WTC11 (cell line): ENCODE data around the gene RASSF1. TPM values are rescaled to one million over a fixed set of nuclear protein-coding genes. Genes with fewer than 3 reads are reported as not detected.
A peak's percentile ranks its signal among the peaks of the same experiment; 100 is the strongest.

Experiments
- ATAC-seq: fragments of 200-7000 bp; cut with Tn5 transposase; 2 replicates; pipeline ENCODE4 v1.10.0; 2021; ENCODE audit warnings: mild to moderate bottlenecking, moderate library complexity
- CTCF ChIA-PET: fragments of 300-600 bp; sonication (Branson Sonifier 250); formaldehyde crosslinking; loops from one replicate; lab custom pipeline; 2021; ENCODE audit warnings: antibody characterized with exemption; lab: Charles Lee
- POLR2A ChIA-PET: fragments of 350-600 bp; sonication (Branson Sonifier 250); formaldehyde crosslinking; loops from one replicate; lab custom pipeline; 2021; ENCODE audit warnings: antibody characterized with exemption; lab: Charles Lee
- DNase-seq: peaks from one replicate; pipeline ENCODE4 v3.0.0; 2021; ENCODE audit warnings: low spot score
- H3K27ac Mint-ChIP-seq: 2 replicates; pipeline ENCODE4 v1.8.0; 2021; ENCODE audit warnings: mixed read lengths
- H3K27me3 Mint-ChIP-seq: 2 replicates; pipeline ENCODE4 v1.8.0; 2021; ENCODE audit warnings: low read depth, mild to moderate bottlenecking, moderate library complexity, mixed read lengths
- H3K36me3 Mint-ChIP-seq: 2 replicates; pipeline ENCODE4 v1.8.0; 2021; ENCODE audit warnings: mixed read lengths
- H3K4me1 Mint-ChIP-seq: 2 replicates; pipeline ENCODE4 v1.8.0; 2022; ENCODE audit warnings: mixed read lengths
- H3K4me3 Mint-ChIP-seq: 2 replicates; pipeline ENCODE4 v1.8.0; 2021; ENCODE audit warnings: mild to moderate bottlenecking, moderate library complexity, mixed read lengths
- H3K9me3 Mint-ChIP-seq: 2 replicates; pipeline ENCODE4 v1.8.0; 2021; ENCODE audit warnings: mixed read lengths
- GABPB1 ChIP-seq: sonication (generic); formaldehyde crosslinking; IDR thresholded peaks from 2 replicates; pipeline ENCODE4 v1.8.1; 2023; ENCODE audit warnings: mild to moderate bottlenecking, missing genetic modification reagents
- JAZF1 ChIP-seq: fragments of 250-450 bp; sonication (Bioruptor Pico); IDR thresholded peaks from 2 replicates; pipeline ENCODE4 v1.9.0; 2021; ENCODE audit warnings: moderate library complexity, mild to moderate bottlenecking, inconsistent platforms
- MXD4 ChIP-seq: fragments of 250-450 bp; sonication (Bioruptor Pico); IDR thresholded peaks from 2 replicates; pipeline ENCODE4 v1.8.0; 2021; ENCODE audit warnings: mild to moderate bottlenecking, moderate library complexity, borderline replicate concordance
- NR1H2 ChIP-seq: sonication (generic); formaldehyde crosslinking; IDR thresholded peaks from 2 replicates; pipeline ENCODE4 v1.9.0; 2021; ENCODE audit warnings: mild to moderate bottlenecking, moderate library complexity, missing genetic modification reagents
- NR3C1 ChIP-seq: sonication (generic); formaldehyde crosslinking; conservative IDR thresholded peaks from 2 replicates; pipeline ENCODE4 v1.8.1; 2023; ENCODE audit warnings: low read depth, mild to moderate bottlenecking, missing genetic modification reagents
- ZNF121 ChIP-seq: sonication (generic); formaldehyde crosslinking; IDR thresholded peaks from 2 replicates; pipeline ENCODE4 v1.8.0; 2023; ENCODE audit warnings: missing genetic modification reagents
- ZNF263 ChIP-seq: sonication (generic); formaldehyde crosslinking; IDR thresholded peaks from 2 replicates; pipeline ENCODE4 v1.8.1; 2022; ENCODE audit warnings: low read depth, mild to moderate bottlenecking, moderate library complexity, missing genetic modification reagents
- total RNA-seq: library from RNA; stranded (reverse); gene quantifications from 3 replicates; pipeline ENCODE4 v1.2.3, GENCODE V29; 2021
- TF ChIP-seq, protein P1 (sequence below): sonication (generic); formaldehyde crosslinking; IDR thresholded peaks from 2 replicates; pipeline ENCODE4 v1.8.0; 2023; ENCODE audit warnings: mild to moderate bottlenecking, missing genetic modification reagents
- TF ChIP-seq, protein P2 (sequence below): fragments of 250-450 bp; sonication (Bioruptor Pico); IDR thresholded peaks from 2 replicates; pipeline ENCODE4 v1.8.0; 2021; ENCODE audit warnings: mild to moderate bottlenecking
- TF ChIP-seq, protein P3 (sequence below): sonication (generic); formaldehyde crosslinking; IDR thresholded peaks from 2 replicates; pipeline ENCODE4 v1.8.1; 2022; ENCODE audit warnings: low read depth, mild to moderate bottlenecking, moderate library complexity, missing genetic modification reagents, borderline replicate concordance
- TF ChIP-seq, protein P4 (sequence below): sonication (generic); formaldehyde crosslinking; IDR thresholded peaks from 2 replicates; pipeline ENCODE4 v1.8.1; 2023; ENCODE audit warnings: mild to moderate bottlenecking, moderate library complexity, missing genetic modification reagents
- TF ChIP-seq, protein P5 (sequence below): sonication (generic); formaldehyde crosslinking; IDR thresholded peaks from 2 replicates; pipeline ENCODE4 v1.8.1; 2022; ENCODE audit warnings: mild to moderate bottlenecking, moderate library complexity, missing genetic modification reagents
- TF ChIP-seq, protein P6 (sequence below): sonication (generic); formaldehyde crosslinking; conservative IDR thresholded peaks from 2 replicates; pipeline ENCODE4 v1.8.1; 2023; ENCODE audit warnings: mild to moderate bottlenecking, low read depth, missing genetic modification reagents, moderate library complexity
- TF ChIP-seq, protein P7 (sequence below): sonication (generic); formaldehyde crosslinking; IDR thresholded peaks from 2 replicates; pipeline ENCODE4 v1.8.0; 2022; ENCODE audit warnings: missing genetic modification reagents
- TF ChIP-seq, protein P8 (sequence below): sonication (generic); formaldehyde crosslinking; IDR thresholded peaks from 2 replicates; pipeline ENCODE4 v1.8.1; 2023; ENCODE audit warnings: mild to moderate bottlenecking, missing genetic modification reagents, moderate library complexity
- TF ChIP-seq, protein P9 (sequence below): fragments of 200-600 bp; IDR thresholded peaks from 2 replicates; pipeline ENCODE4 v1.8.0; 2022; ENCODE audit warnings: antibody characterized with exemption

Gene RASSF1
- total RNA-seq, 1 experiment from 2014 or later = 14.5 TPM

DNA sequence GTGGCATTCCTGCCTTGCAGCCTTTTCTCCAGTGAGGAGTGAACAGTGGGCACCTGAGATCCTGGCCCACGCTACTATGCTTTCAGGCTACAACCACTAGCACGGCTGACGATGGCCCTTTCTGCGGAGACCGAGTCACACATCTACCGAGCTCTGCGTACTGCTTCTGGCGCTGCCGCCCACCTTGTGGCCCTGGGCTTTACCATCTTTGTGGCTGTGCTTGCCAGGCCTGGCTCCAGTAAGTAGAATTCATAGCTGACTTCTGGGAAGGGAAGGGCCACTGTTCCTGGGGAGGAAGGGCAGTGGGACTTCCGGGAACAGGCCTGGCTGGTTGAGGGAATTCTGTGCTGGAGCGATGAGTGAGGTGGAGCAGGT is 10.7 kb upstream of the RASSF1 start (continued):
- TF ChIP-seq, protein P1, sequence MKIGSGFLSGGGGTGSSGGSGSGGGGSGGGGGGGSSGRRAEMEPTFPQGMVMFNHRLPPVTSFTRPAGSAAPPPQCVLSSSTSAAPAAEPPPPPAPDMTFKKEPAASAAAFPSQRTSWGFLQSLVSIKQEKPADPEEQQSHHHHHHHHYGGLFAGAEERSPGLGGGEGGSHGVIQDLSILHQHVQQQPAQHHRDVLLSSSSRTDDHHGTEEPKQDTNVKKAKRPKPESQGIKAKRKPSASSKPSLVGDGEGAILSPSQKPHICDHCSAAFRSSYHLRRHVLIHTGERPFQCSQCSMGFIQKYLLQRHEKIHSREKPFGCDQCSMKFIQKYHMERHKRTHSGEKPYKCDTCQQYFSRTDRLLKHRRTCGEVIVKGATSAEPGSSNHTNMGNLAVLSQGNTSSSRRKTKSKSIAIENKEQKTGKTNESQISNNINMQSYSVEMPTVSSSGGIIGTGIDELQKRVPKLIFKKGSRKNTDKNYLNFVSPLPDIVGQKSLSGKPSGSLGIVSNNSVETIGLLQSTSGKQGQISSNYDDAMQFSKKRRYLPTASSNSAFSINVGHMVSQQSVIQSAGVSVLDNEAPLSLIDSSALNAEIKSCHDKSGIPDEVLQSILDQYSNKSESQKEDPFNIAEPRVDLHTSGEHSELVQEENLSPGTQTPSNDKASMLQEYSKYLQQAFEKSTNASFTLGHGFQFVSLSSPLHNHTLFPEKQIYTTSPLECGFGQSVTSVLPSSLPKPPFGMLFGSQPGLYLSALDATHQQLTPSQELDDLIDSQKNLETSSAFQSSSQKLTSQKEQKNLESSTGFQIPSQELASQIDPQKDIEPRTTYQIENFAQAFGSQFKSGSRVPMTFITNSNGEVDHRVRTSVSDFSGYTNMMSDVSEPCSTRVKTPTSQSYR (CRISPR knock-in tag) = no peak
- TF ChIP-seq ZNF263 (no peak), ZNF121 (no peak)

DNA sequence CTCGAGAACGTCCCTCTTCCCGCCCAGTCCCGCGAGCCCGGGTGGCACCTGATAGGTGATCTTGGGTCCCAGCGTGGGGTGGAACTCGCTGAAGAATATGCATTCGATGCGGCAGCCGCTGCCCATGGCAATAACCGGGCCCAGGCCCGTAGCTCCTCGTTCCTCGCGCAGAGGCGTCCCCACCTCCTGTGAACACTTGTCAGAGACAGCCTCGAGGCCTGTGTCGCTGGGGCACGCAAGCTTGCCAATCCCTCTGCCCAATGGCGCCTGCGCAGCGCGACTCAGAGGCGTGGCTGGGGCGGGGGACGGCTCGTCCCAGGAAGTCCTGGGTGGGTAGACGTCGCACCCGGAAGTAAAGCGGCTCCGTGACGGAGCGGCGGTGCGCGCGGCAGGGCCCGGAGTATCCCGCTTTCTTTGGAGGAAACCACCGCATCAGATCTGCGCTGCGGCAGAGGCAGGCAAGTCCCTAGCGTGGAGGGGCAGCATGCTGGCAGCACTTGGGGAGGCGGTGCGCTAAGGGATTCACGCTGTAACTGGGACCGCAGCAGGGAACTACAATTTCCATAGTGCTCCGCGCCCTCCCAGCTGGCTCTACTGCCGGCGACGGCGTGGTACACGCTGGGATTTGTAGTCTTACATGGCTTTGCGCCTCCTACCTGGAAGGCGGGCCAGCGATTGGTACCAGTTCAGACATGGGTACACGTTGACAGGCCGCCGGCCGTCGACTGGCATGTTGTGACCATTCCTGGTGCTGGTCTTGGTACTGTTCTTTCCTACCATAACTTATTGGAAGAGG is 10.1 kb upstream of the RASSF1 start, which contains the start of the genes CYB561D2 and NPRL2:
Gene CYB561D2 (plus strand): TSS at position 336 of the 796 bp plus-strand sequence. CDS start 572 bp downstream, outside the sequence.
Gene NPRL2 (minus strand): TSS at position 249 of the 796 bp plus-strand sequence. CDS start 123 bp downstream, at position 126.
- peaks cover 10% of the 10 kb centered on the region for H3K27me3 Mint-ChIP-seq
- H3K4me3 Mint-ChIP-seq = peak within 1 kb of the TSS; percentile 95
- DNase-seq (peak; percentile 90), ATAC-seq (peak; percentile 87)
- no peaks in the 10 kb centered on the region for H3K9me3 Mint-ChIP-seq
- peak within 1 kb of the TSS; percentile 93 for H3K27ac Mint-ChIP-seq
- H3K4me1 Mint-ChIP-seq = peaks cover 18% of the 10 kb centered on the region
- H3K36me3 Mint-ChIP-seq = peaks cover 18% of the 10 kb centered on the region
- ChIA-PET POLR2A (interaction anchor here (1.2 to 1.5 kb wide), 3 partner anchors 14 to 218 kb away, joined by 3 to 9 read pairs (median 3); partner anchors contain the start of genes HEMK1, HYAL3 and NAA80), CTCF (interaction anchor here (0.7 to 4.2 kb wide), 18 partner anchors 10 to 261 kb away, joined by 3 to 18 read pairs (median 4); partner anchors contain the start of genes C3orf18, CACNA2D2, CISH and HYAL2)
- TF ChIP-seq NR1H2 (CRISPR knock-in tag) (peak; percentile 80; the same call in 1 of the 2 replicates), GABPB1 (CRISPR knock-in tag) (peak; percentile 88), MXD4 (CRISPR knock-in tag) (no peak), NR3C1 (CRISPR knock-in tag) (no peak), JAZF1 (CRISPR knock-in tag) (no peak)
- TF ChIP-seq, protein P2, sequence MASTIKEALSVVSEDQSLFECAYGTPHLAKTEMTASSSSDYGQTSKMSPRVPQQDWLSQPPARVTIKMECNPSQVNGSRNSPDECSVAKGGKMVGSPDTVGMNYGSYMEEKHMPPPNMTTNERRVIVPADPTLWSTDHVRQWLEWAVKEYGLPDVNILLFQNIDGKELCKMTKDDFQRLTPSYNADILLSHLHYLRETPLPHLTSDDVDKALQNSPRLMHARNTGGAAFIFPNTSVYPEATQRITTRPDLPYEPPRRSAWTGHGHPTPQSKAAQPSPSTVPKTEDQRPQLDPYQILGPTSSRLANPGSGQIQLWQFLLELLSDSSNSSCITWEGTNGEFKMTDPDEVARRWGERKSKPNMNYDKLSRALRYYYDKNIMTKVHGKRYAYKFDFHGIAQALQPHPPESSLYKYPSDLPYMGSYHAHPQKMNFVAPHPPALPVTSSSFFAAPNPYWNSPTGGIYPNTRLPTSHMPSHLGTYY = no peak
- TF ChIP-seq, protein P3, sequence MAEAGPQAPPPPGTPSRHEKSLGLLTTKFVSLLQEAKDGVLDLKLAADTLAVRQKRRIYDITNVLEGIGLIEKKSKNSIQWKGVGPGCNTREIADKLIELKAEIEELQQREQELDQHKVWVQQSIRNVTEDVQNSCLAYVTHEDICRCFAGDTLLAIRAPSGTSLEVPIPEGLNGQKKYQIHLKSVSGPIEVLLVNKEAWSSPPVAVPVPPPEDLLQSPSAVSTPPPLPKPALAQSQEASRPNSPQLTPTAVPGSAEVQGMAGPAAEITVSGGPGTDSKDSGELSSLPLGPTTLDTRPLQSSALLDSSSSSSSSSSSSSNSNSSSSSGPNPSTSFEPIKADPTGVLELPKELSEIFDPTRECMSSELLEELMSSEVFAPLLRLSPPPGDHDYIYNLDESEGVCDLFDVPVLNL (CRISPR knock-in tag) = no peak
- TF ChIP-seq, protein P4, sequence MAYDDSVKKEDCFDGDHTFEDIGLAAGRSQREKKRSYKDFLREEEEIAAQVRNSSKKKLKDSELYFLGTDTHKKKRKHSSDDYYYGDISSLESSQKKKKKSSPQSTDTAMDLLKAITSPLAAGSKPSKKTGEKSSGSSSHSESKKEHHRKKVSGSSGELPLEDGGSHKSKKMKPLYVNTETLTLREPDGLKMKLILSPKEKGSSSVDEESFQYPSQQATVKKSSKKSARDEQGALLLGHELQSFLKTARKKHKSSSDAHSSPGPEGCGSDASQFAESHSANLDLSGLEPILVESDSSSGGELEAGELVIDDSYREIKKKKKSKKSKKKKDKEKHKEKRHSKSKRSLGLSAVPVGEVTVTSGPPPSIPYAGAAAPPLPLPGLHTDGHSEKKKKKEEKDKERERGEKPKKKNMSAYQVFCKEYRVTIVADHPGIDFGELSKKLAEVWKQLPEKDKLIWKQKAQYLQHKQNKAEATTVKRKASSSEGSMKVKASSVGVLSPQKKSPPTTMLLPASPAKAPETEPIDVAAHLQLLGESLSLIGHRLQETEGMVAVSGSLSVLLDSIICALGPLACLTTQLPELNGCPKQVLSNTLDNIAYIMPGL = no peak
- TF ChIP-seq, protein P5, sequence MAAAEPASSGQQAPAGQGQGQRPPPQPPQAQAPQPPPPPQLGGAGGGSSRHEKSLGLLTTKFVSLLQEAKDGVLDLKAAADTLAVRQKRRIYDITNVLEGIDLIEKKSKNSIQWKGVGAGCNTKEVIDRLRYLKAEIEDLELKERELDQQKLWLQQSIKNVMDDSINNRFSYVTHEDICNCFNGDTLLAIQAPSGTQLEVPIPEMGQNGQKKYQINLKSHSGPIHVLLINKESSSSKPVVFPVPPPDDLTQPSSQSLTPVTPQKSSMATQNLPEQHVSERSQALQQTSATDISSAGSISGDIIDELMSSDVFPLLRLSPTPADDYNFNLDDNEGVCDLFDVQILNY (CRISPR knock-in tag) = no peak
- TF ChIP-seq, protein P6, sequence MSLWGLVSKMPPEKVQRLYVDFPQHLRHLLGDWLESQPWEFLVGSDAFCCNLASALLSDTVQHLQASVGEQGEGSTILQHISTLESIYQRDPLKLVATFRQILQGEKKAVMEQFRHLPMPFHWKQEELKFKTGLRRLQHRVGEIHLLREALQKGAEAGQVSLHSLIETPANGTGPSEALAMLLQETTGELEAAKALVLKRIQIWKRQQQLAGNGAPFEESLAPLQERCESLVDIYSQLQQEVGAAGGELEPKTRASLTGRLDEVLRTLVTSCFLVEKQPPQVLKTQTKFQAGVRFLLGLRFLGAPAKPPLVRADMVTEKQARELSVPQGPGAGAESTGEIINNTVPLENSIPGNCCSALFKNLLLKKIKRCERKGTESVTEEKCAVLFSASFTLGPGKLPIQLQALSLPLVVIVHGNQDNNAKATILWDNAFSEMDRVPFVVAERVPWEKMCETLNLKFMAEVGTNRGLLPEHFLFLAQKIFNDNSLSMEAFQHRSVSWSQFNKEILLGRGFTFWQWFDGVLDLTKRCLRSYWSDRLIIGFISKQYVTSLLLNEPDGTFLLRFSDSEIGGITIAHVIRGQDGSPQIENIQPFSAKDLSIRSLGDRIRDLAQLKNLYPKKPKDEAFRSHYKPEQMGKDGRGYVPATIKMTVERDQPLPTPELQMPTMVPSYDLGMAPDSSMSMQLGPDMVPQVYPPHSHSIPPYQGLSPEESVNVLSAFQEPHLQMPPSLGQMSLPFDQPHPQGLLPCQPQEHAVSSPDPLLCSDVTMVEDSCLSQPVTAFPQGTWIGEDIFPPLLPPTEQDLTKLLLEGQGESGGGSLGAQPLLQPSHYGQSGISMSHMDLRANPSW = peak; percentile 48; the same call in 1 of the 2 replicates
- TF ChIP-seq, protein P7, sequence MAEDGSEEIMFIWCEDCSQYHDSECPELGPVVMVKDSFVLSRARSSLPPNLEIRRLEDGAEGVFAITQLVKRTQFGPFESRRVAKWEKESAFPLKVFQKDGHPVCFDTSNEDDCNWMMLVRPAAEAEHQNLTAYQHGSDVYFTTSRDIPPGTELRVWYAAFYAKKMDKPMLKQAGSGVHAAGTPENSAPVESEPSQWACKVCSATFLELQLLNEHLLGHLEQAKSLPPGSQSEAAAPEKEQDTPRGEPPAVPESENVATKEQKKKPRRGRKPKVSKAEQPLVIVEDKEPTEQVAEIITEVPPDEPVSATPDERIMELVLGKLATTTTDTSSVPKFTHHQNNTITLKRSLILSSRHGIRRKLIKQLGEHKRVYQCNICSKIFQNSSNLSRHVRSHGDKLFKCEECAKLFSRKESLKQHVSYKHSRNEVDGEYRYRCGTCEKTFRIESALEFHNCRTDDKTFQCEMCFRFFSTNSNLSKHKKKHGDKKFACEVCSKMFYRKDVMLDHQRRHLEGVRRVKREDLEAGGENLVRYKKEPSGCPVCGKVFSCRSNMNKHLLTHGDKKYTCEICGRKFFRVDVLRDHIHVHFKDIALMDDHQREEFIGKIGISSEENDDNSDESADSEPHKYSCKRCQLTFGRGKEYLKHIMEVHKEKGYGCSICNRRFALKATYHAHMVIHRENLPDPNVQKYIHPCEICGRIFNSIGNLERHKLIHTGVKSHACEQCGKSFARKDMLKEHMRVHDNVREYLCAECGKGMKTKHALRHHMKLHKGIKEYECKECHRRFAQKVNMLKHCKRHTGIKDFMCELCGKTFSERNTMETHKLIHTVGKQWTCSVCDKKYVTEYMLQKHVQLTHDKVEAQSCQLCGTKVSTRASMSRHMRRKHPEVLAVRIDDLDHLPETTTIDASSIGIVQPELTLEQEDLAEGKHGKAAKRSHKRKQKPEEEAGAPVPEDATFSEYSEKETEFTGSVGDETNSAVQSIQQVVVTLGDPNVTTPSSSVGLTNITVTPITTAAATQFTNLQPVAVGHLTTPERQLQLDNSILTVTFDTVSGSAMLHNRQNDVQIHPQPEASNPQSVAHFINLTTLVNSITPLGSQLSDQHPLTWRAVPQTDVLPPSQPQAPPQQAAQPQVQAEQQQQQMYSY (CRISPR knock-in tag) = peak; percentile 60
- TF ChIP-seq, protein P8, sequence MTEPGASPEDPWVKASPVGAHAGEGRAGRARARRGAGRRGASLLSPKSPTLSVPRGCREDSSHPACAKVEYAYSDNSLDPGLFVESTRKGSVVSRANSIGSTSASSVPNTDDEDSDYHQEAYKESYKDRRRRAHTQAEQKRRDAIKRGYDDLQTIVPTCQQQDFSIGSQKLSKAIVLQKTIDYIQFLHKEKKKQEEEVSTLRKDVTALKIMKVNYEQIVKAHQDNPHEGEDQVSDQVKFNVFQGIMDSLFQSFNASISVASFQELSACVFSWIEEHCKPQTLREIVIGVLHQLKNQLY (CRISPR knock-in tag) = no peak
- TF ChIP-seq, protein P9, sequence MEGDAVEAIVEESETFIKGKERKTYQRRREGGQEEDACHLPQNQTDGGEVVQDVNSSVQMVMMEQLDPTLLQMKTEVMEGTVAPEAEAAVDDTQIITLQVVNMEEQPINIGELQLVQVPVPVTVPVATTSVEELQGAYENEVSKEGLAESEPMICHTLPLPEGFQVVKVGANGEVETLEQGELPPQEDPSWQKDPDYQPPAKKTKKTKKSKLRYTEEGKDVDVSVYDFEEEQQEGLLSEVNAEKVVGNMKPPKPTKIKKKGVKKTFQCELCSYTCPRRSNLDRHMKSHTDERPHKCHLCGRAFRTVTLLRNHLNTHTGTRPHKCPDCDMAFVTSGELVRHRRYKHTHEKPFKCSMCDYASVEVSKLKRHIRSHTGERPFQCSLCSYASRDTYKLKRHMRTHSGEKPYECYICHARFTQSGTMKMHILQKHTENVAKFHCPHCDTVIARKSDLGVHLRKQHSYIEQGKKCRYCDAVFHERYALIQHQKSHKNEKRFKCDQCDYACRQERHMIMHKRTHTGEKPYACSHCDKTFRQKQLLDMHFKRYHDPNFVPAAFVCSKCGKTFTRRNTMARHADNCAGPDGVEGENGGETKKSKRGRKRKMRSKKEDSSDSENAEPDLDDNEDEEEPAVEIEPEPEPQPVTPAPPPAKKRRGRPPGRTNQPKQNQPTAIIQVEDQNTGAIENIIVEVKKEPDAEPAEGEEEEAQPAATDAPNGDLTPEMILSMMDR = no peak
